K562 (cell line): ENCODE results near the gene BRWD1. TPM values are rescaled to one million over a fixed set of nuclear protein-coding genes. Genes with fewer than 3 reads are reported as not detected.

ENCODE experiments used
- ADNP ChIP-seq: fragments of 200-800 bp; sonication (Bioruptor generic); IDR thresholded peaks from 2 replicates; pipeline ENCODE4 v1.6.1; 2016; ENCODE audit warnings: missing genetic modification characterization, missing compliant biosample characterization
- CREB3 ChIP-seq: fragments of 450-650 bp; conservative IDR thresholded peaks from 2 replicates; pipeline ENCODE4 v1.6.1; 2016; ENCODE audit warnings: missing genetic modification characterization, low read depth, mild to moderate bottlenecking, missing compliant biosample characterization, moderate library complexity
- E2F5 ChIP-seq: sonication (generic); formaldehyde crosslinking; IDR thresholded peaks from 2 replicates; pipeline ENCODE4 v1.8.0; 2022; ENCODE audit warnings: mild to moderate bottlenecking, missing genetic modification reagents
- ELF1 ChIP-seq: fragments of 200-800 bp; sonication (Bioruptor generic); IDR thresholded peaks from 2 replicates; pipeline ENCODE4 v1.6.1; 2016; ENCODE audit warnings: missing genetic modification characterization, missing compliant biosample characterization
- FIP1L1 ChIP-seq: fragments of 200-400 bp; formaldehyde crosslinking; IDR thresholded peaks from 2 replicates; pipeline ENCODE4 v1.6.1; 2018; ENCODE audit warnings: mild to moderate bottlenecking, low read depth, low read length; ENCODE audit not compliant: poor library complexity, severe bottlenecking
- FOXK1 ChIP-seq: sonication (generic); formaldehyde crosslinking; IDR thresholded peaks from 2 replicates; pipeline ENCODE4 v1.8.0; 2022; ENCODE audit warnings: missing genetic modification reagents, mild to moderate bottlenecking, borderline replicate concordance
- FUS ChIP-seq: fragments of 200-400 bp; formaldehyde crosslinking; optimal IDR thresholded peaks from 2 replicates; pipeline ENCODE3; 2017; ENCODE audit warnings: low read depth, low read length
- GTF2E2 ChIP-seq: fragments of 200-800 bp; sonication (Bioruptor generic); IDR thresholded peaks from 2 replicates; pipeline ENCODE4 v1.6.1; 2016; ENCODE audit warnings: missing genetic modification characterization, missing compliant biosample characterization
- HMGXB4 ChIP-seq: sonication (generic); formaldehyde crosslinking; IDR thresholded peaks from 2 replicates; pipeline ENCODE4 v1.8.1; 2023; ENCODE audit warnings: mild to moderate bottlenecking, missing genetic modification reagents
- MITF ChIP-seq: IDR thresholded peaks from 2 replicates; pipeline ENCODE4 v1.6.1; 2014; ENCODE audit warnings: antibody characterized with exemption
- MTF1 ChIP-seq: fragments of 250-450 bp; sonication (Bioruptor Pico); IDR thresholded peaks from 2 replicates; pipeline ENCODE4 v1.9.0; 2021; ENCODE audit warnings: moderate library complexity, mild to moderate bottlenecking, inconsistent platforms, borderline replicate concordance
- NUFIP1 ChIP-seq: fragments of 450-650 bp; IDR thresholded peaks from 2 replicates; pipeline ENCODE4 v1.6.1; 2018; ENCODE audit not compliant: partially characterized antibody
- PATZ1 ChIP-seq: fragments of 250-450 bp; sonication (Bioruptor Pico); IDR thresholded peaks from 2 replicates; pipeline ENCODE4 v1.5.0; 2020; ENCODE audit warnings: mild to moderate bottlenecking, borderline replicate concordance
- RCOR1 ChIP-seq, 2 experiments: IDR thresholded peaks; 2 replicates each; pipeline ENCODE4 v1.6.1; 2012; ENCODE audit warnings: low read depth in 2 of 2, low read length in 2 of 2, borderline replicate concordance in 1 of 2, improper control_type of control experiment in 1 of 2
- SP2 ChIP-seq: IDR thresholded peaks from 2 replicates; pipeline ENCODE4 v1.6.1; 2011; ENCODE audit warnings: mild to moderate bottlenecking, low read depth, low read length, moderate library complexity; ENCODE audit not compliant: poor library complexity, severe bottlenecking; ENCODE audit errors: extremely low read depth
- TCF3 ChIP-seq: sonication (generic); formaldehyde crosslinking; IDR thresholded peaks from 2 replicates; pipeline ENCODE4 v1.4.0; 2020; ENCODE audit warnings: mild to moderate bottlenecking, missing genetic modification reagents
- ZNF124 ChIP-seq: sonication (generic); formaldehyde crosslinking; IDR thresholded peaks from 2 replicates; pipeline ENCODE4 v1.8.1; 2022; ENCODE audit warnings: missing genetic modification reagents
- ZNF232 ChIP-seq: sonication (generic); formaldehyde crosslinking; IDR thresholded peaks from 2 replicates; pipeline ENCODE4 v1.8.0; 2022; ENCODE audit warnings: mild to moderate bottlenecking, missing genetic modification reagents
- ZNF311 ChIP-seq: fragments of 250-450 bp; sonication (Bioruptor Pico); IDR thresholded peaks from 2 replicates; pipeline ENCODE4 v1.4.0; 2020; ENCODE audit warnings: mild to moderate bottlenecking, moderate library complexity
- ZNF699 ChIP-seq: fragments of 250-450 bp; sonication (Bioruptor Pico); IDR thresholded peaks from 2 replicates; pipeline ENCODE4 v1.8.0; 2021; ENCODE audit warnings: mild to moderate bottlenecking, moderate library complexity; ENCODE audit not compliant: insufficient replicate concordance
- polyA plus RNA-seq, 8 experiments: library from polyadenylated mRNA; depleted of rRNA in 4 of 8; stranded (reverse) in 5 of 8; unstranded in 3 of 8; fragments of >200 nt; fragmentation: Nextera tagmentation in 2 of 8; fragmentation: Illumina TruSeq in 1 of 8; extraction: Ambion mirVana in 2 of 8; extraction: Trizol in 1 of 8; gene quantifications; 2 replicates each; pipeline versions ENCODE4 v1.2.1 to v1.2.3, GENCODE V29; 2011 to 2014; ENCODE audit warnings: inconsistent platforms in 1 of 8, missing spikeins in 1 of 8
- total RNA-seq, 7 experiments: library from RNA; depleted of rRNA in 6 of 7; stranded (reverse); fragments of >200 nt in 6 of 7; fragmentation: Illumina TruSeq in 2 of 7; extraction: Trizol in 2 of 7; gene quantifications; 2 replicates each; pipeline versions ENCODE4 v1.2.1 to v1.2.3, GENCODE V29; 2011 to 2021; ENCODE audit warnings: low replicate concordance in 1 of 7

The BRWD1 gene
- total and polyA plus RNA-seq, 9 of the 15 experiments (the other 6 are each of a cell fraction or from before 2014, with no cell fraction given), result 10.1 to 60.2 (median 34.1) TPM

GRCh38 chr21:39313571-39314142 is at the start of gene BRWD1 (continued):
- TF ChIP-seq RCOR1 (IDR thresholded peaks at IDR 0.05; ENCODE audit: borderline replicate concordance in 1 of 2, low read depth in 2 of 2, low read length in 2 of 2) (peak in 1 of 2 experiments; percentile 29; a peak in 2 of 4 replicates), PATZ1 (CRISPR knock-in tag) (no peak), E2F5 (CRISPR knock-in tag) (peak; percentile 73; the same call in 1 of the 2 replicates), GTF2E2 (tag) (peak; percentile 99), FUS (peak; percentile 80), FIP1L1 (peak; percentile 98), ZNF311 (CRISPR knock-in tag) (peak; percentile 65; the same call in 1 of the 2 replicates), MITF (peak; percentile 71), NUFIP1 (peak; percentile 71), ZNF232 (CRISPR knock-in tag) (peak; percentile 89), HMGXB4 (CRISPR knock-in tag) (peak; percentile 71; the same call in 1 of the 2 replicates), CREB3 (tag) (peak; percentile 88), ADNP (tag) (no peak), FOXK1 (CRISPR knock-in tag) (0 out of 2 replicates have a peak, but pooled peaks have one; percentile 20), TCF3 (CRISPR knock-in tag) (peak; percentile 21; the same call in 1 of the 2 replicates), ZNF124 (CRISPR knock-in tag) (no peak), ZNF699 (CRISPR knock-in tag) (no peak), MTF1 (CRISPR knock-in tag) (no peak), SP2 (no peak), ELF1 (tag) (peak; percentile 87)
